GM19035 (cell line): ENCODE measurements around the gene MYO15A.

Source experiments
- ATAC-seq: cut with Tn5 transposase; IDR thresholded peaks from one replicate; pipeline ENCODE4 v1.9.1; 2021; ENCODE audit not compliant: unreplicated experiment

Gene MYO15A

GRCh38 chr17:18108401-18109312 lies at the start of gene MYO15A:
Gene MYO15A, plus strand, starts transcription at chr17:18108756. Its CDS starts 10,045 bp downstream, at chr17:18118801.
- ATAC-seq, result no peak

GRCh38 chr17:18059283-18059682 lies 49.3 kb upstream of the MYO15A start:
- ATAC-seq, result no peak

DNA sequence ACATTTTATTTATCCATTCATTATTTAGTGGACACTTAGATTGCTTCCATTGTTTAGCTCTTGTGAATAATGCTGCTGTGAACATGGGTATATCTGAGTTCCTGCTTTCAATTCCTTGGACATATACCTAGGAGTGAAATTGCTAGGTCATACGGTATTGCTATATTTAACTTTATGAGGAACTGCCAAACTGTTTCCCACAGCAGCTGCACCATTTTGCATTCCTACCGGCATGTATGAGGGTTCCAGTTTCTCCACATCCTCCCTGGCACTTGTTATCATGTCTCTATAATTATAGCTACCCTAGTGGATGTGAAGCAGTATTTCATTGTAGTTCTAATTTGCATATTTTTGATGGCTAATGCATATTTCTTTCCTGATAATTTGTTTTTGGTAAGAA lies 44.5 kb upstream of the MYO15A start:
- ATAC-seq, result no peak

- no peak for ATAC-seq
Measured at GRCh38 chr17:18065546-18065945, 43.0 kb upstream of the MYO15A start.

DNA sequence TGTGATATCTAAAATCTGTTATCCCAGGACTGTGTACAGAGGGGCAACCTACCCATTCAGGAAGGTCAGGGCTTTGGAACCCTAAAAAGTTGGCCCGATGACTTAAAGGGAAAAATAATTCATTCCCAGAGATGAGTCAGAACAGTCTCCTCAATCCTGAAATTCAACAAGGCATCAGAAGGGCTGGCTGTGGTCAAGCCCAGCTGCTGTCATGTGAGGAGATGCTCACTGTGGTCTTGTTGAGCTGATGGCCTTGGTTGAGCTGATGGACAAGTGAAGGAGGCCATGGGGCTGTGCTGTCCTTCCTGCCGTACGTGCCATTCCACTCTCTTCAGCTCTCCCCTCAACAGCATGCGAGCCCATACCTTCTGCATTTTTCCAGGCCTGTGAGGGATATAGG lies 41.7 kb upstream of the MYO15A start:
- ATAC-seq, result no peak

DNA sequence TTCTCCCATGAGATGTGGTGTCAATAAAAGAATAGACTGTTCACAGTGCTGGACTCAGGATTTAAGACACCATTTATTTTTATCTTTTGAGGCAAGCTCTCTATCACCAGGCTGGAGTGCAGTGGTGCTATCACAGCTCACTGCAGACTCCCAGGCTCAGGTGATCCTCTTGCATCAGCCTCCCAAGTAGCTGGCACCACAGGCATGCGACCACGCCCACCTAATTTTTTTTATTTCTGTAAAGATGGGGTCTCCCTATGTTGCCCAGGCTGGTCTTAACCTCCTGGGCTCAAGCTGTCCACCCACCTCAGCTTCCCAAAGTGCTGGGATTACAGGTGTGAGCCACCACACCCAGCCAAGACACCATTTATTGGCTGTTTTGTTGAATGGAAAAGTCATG lies 39.5 kb upstream of the MYO15A start:
- no peak for ATAC-seq

DNA sequence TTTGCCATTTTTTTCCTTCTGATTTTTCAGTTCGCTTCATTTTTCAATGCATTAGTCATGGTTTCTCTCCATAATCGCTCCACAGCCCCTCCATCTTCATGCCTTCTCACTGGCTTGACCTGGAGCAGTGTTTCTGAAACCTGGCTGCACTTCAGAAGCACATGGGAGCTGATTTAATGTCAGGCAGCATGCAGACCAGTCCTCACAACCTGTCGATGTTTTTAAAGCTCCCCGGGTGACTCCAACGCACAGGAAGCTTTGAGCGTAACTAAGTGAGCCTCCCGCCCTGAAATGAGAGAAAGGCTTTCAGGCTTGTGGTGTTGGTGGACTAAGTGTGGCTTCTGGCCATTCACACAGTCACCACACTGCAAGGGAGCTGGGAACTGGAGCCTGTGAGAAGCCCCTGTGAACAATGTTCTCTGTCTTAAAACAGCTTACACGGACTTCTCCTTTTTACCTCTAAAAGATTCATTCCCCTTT lies 37.7 kb upstream of the MYO15A start:
- ATAC-seq, result no peak

DNA sequence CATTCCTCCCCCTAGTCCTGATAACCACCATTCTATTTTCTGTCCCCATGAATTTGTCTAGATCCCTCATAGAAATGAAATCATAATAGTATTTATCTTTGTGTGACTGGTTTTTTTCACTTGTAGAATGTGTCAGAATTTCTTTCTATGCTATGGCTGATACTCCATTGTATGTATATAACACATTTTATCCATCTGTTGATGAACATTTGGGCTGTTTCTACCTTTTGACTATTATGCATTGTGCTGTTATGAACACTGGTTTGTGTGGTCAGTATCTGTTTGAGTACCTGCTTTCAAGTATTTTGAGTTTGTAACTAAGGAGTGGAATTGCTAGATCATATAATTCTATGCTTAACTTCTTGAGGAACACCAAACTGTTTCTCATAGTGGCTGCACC lies 36.8 kb upstream of the MYO15A start:
- ATAC-seq, result no peak

- ATAC-seq, result no peak
Measured at GRCh38 chr17:18074566-18075272, 33.8 kb upstream of the MYO15A start.

DNA sequence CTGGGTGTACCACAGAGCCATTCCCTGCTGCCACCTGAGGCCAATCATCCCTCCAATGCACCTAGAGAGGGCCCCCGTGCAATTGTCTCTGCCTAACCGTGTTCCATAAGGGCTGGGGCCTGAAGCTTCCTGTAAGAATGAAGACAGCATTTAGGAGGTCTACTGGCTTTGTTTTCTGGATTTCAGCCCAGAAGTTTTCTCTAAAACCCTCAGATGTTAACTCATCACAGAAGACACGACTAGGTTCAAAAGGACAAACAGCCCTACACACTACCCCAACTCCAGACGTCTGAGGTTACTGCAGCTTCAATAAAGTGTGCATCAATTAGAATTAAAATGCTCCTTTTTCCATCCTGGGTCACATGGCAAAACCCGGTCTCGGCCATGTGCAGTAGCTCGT lies 31.6 kb upstream of the MYO15A start:
- no peak for ATAC-seq

- no peak for ATAC-seq
Measured at GRCh38 chr17:18079543-18079942, 29.0 kb upstream of the MYO15A start.

DNA sequence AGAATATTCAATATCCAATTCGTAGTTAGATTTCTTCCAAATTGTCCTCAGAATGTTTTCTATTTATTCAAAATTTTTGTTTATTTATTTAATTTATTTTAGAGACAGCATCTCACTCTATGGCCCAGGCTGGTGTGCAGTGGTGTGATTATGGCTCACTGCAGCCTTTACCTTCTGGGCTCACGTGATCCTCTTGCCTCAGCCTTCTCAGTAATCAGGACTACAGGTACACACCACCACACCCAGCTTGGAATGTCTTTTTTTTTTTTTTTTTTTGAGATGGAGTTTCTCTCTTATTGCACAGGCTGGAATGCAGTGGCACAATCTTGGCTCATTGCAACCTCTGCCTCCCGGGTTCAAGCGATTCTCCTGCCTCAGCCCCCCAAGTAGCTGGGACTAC lies 24.3 kb upstream of the MYO15A start:
- no peak for ATAC-seq

DNA sequence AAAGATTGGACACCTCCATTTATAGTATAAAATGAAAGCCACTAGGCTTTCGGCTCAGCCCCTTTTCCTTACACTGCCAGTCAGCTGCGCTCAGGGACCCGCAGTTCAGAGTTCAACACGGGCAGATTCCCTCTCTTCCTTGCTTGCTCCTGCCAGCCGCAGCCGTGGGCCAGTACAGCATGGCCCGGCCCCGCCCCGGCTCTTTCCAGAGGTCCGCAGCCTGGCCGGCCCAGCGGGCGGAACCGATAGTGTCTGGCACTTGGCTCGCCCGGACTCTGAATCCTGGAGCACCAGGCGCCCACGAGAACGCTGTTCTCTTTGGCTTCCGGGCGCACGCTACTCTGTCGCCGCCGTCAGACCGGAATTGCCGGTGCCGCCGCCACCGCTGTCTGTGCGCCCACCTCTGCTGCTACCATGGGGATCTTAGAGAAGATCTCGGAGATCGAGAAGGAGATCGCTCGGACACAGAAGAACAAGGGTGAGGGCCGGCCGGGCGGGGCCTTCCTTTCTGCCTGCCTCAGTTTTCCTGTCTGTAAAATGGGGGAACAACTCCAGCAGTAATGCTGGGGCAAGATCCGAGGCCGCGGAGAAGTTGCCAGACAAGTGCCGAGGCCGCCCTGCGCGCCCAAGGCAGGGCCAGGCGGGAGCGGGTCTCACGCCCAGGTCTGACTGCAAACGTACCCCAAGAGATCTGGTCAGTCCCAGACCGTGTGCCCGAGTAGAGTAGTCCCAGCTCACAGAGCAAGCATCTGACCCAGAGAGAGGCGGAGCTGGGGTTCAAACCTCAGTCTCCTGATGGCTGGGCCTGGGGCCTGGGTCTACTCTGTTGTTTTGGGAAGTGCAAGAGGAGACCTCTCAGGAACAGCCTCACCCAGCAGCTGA lies 20.7 kb upstream of the MYO15A start, which contains the start of gene DRG2:
Gene DRG2 (plus strand): TSS at position 339 of the 882 bp plus-strand sequence. CDS start 76 bp downstream, at position 415.
- peak; percentile 94 for ATAC-seq

DNA sequence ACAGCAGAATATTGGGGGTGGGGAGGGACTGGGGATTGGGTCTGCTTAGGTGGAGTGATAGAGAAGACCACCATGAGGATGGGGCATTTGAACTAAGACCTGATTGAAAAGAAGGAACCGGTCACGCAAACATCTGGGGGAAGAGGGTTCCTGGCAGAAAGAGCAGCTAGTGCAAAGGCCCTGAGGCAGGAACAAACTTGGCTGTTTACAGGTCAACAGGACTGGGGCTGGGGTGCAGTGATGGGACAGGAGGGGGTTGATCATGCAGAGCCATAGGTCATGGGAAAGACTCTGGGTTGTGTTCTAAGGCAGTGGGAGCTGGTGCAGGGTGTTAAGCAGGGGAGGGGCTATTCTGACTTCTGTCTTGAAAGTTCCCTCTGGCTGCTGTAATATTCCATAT lies 18.9 kb upstream of the MYO15A start:
- no peak for ATAC-seq

DNA sequence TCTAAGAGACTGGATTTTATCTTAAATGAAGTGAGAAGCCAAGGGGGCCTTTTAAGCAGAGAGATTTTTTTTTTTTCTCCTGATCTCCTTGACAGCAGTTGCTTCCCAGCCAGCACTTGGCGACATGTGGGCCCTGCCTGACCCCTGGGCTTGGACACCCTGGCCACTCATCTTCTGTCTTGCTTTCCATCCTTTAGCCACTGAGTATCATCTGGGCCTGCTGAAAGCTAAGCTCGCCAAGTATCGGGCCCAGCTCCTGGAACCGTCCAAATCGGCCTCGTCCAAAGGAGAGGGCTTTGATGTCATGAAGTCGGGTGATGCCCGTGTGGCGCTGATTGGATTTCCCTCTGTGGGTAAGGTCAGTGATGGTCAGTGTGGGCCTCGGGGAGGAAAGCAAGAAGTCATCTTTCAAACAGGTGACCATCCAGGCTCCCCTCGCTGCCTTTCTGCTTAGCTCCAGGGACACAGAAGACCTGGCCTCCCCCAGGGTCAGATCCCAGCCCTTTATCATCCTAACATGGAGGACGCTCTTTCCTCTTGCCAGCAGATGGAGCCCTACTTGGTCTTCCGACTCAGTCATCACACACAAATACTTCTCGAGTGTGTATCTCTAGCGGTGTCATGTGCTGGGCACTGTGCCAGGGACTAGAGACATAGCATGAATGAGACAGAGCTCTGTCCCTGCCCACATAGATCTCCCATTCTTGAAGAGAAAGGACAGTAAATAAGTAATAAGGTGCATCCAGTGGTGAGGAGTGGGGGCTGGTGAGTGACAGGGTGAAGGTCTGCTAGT lies 14.7 kb upstream of the MYO15A start:
- ATAC-seq, result no peak

DNA sequence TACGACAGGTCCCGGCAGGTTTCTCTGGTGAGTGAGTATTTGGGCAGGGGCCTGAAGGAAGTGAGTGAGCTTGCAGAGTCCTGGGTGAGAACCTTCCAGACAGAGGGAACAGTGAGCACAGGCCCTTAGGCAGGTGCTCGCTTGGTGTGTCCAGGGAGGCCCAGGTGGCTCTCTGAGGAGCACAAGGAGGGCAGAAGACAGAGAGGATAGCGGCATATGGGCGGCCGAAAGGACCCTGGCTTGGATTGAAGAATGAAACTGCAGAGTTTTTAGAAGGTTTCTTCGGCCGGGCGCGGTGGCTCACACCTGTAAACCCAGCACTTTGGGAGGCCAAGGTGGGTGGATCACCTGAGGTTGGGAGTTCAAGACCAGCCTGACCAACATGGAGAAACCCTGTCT lies 14.1 kb upstream of the MYO15A start:
- ATAC-seq, result no peak

GRCh38 chr17:18099516-18099915 lies 9.0 kb upstream of the MYO15A start:
- no peak for ATAC-seq

DNA sequence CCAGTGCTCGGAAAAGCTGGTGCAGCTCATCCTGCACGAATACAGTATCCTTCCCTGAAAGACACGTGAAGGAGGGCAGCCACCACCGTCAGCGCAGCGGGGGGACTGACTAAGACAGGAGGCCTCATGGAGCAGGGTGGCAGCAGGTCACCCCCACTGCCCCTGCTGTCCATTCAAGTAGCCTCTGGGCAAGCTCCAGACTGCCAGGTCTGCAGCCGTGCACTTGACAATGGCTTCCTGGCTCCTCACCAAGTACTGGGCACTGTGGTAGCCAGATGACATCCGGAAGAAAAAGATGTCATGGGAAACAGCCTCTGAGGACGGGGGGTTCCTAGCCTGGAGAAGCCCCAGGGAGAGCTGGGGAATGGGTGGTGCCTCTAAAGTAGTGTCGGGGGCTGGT lies 7.9 kb upstream of the MYO15A start:
- ATAC-seq, result no peak

GRCh38 chr17:18101828-18102227 lies 6.7 kb upstream of the MYO15A start:
- no peak for ATAC-seq

DNA sequence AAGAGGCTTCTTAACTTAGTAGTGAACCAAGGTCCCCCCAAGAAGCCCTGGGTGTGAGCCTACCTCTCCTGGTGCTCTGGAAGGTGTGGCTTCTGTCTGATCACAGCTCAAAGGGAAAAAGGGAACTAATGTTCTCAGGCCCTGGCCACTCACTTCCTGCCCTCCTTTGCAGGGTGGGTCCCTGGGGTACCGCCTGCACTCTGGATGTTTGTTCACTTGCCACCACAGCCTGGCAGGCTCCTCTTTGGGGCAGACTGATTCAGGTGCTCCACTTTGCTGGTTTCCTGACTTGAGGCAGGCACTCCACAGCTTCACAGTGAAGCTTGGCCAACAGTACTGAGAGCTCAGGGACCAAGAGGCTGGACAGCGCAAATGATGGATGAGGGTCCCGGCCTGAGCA lies 5.9 kb upstream of the MYO15A start:
- no peak for ATAC-seq
